Measurements from ENCODE around the gene AK5.

AK5 gene

DNA sequence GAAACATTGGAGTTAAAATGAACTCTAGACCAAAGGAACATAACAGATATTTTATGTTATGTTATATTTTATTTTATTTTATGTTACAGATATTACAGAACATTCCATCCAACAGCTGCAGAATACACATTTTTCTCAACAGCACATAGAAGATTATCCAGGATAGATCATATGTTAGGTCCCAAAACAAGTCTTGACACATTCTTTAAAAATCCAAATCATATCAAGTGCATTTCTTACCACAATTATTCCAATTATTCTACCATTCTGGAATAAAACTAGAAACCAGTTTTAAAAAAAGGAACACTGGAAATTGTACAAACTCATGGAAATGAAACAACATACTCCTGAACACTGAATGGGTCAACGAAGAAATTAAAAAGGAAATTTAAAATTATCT lies 31.7 kb upstream of the AK5 start:
- Histone ChIP-seq H3K4me3 (ENCODE audit: control insufficient read depth in 1 of 7, extremely low read depth in 1 of 7, insufficient read depth in 4 of 7, low read depth in 2 of 7, low read length in 6 of 7) (no peak overlapping the region), H3K4me1 (ENCODE audit: control extremely low read depth in 1 of 4, control insufficient read depth in 4 of 4, insufficient read depth in 4 of 4, low read length in 3 of 4) (no peaks in the 10 kb centered on the region), H3K27ac (ENCODE audit: insufficient read depth in 1 of 2, low read depth in 1 of 2, low read length in 2 of 2, poor library complexity in 1 of 2, severe bottlenecking in 2 of 2) (no peak overlapping the region), H3K27me3 (replicated peaks in 2 of 5; ENCODE audit: control insufficient read depth in 4 of 5, insufficient read depth in 5 of 5, low read length in 4 of 5) (no peaks in the 10 kb centered on the region), H3K36me3 (ENCODE audit: control insufficient read depth in 4 of 4, insufficient read depth in 4 of 4, low read length in 3 of 4) (no peaks in the 10 kb centered on the region), H3K9me3 (ENCODE audit: control extremely low read depth in 1 of 5, control insufficient read depth in 4 of 5, insufficient read depth in 2 of 5, low read depth in 1 of 5, low read length in 4 of 5) (peaks cover 5 to 39% (median 12%) of the 10 kb centered on the region in 5 experiments)
- CTCF ChIA-PET = no interaction called here
- DNase-seq = no peak
- WGBS (ENCODE audit: insufficient coverage) = no CpG with 5 or more reads among the region's 1 CpG
- POLR2A ChIA-PET = no interaction called here

DNA sequence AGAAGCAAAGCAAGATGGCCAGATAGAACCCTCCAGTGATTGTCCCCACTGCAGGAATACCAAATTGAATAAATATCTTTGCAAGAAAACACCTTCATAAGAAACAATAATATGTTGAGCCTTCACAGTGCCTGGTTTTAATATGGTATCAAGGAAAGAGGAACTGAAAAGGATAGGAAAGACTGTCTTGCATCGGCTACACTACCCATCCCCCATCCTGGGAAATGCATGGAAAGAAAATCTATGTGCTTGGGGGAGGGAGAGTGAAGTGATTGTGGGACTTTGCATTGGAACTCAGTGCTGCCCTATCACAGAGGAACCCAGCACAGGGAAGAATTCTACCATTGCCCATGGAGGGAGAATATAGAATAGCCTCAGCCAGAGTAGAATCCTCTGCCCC lies 28.6 kb upstream of the AK5 start:
- Histone ChIP-seq H3K36me3 (ENCODE audit: control insufficient read depth in 4 of 4, insufficient read depth in 4 of 4, low read length in 3 of 4) (no peaks in the 10 kb centered on the region), H3K9me3 (ENCODE audit: control extremely low read depth in 1 of 5, control insufficient read depth in 4 of 5, insufficient read depth in 2 of 5, low read depth in 1 of 5, low read length in 4 of 5) (peaks cover 5 to 40% (median 7%) of the 10 kb centered on the region in 5 experiments), H3K4me3 (ENCODE audit: control insufficient read depth in 1 of 7, extremely low read depth in 1 of 7, insufficient read depth in 4 of 7, low read depth in 2 of 7, low read length in 6 of 7) (no peak overlapping the region), H3K4me1 (ENCODE audit: control extremely low read depth in 1 of 4, control insufficient read depth in 4 of 4, insufficient read depth in 4 of 4, low read length in 3 of 4) (no peaks in the 10 kb centered on the region), H3K27me3 (replicated peaks in 2 of 5; ENCODE audit: control insufficient read depth in 4 of 5, insufficient read depth in 5 of 5, low read length in 4 of 5) (no peaks in the 10 kb centered on the region), H3K27ac (ENCODE audit: insufficient read depth in 1 of 2, low read depth in 1 of 2, low read length in 2 of 2, poor library complexity in 1 of 2, severe bottlenecking in 2 of 2) (no peak overlapping the region)
- WGBS (ENCODE audit: insufficient coverage) = no CpG with 5 or more reads among the region's 1 CpG
- ChIA-PET POLR2A (no interaction called here), CTCF (no interaction called here)
- no peak for DNase-seq

DNA sequence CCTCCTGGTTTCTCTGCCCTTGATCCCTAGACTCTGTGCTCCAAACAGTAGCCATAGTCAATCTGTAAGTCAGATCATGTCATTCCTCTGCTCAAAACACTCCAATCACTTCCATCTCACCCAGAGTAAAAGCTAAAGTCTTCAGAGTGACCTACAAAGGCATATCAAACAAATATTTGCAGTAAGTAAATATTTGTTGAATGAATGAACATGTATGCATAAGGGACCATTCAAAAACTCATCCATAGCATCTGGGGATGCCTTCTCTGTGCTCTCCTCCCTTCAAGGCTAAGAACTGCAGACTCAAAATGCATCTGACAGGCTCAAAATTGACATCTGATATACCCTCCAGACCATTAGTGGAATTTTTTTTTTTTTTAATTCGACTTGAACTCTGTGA lies 18.1 kb upstream of the AK5 start:
- POLR2A ChIA-PET = no interaction called here
- WGBS (ENCODE audit: insufficient coverage) = no CpG with 5 or more reads among the region's 1 CpG

DNA sequence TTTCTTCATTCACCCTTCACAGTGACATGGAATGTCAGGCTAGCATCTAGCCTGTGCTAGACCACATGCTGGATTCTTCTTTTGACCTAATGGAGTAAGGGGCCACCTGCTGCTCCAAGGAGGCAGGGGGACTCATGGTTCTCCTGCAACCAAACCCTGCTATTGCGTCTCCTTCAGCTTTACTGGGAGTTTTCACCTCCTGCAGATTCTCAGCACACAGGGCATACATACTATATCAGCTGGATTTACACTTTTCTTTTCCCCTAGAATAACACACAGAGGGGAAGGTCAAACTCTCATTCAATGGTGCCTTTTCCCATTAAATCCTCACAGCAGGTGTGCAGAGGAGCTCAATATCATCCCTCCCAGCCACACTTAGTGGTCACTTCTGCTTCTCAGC lies 16.6 kb upstream of the AK5 start:
- Histone ChIP-seq H3K4me1 (ENCODE audit: control extremely low read depth in 1 of 4, control insufficient read depth in 4 of 4, insufficient read depth in 4 of 4, low read length in 3 of 4) (no peaks in the 10 kb centered on the region), H3K4me3 (ENCODE audit: control insufficient read depth in 1 of 7, extremely low read depth in 1 of 7, insufficient read depth in 4 of 7, low read depth in 2 of 7, low read length in 6 of 7) (no peak overlapping the region), H3K9me3 (ENCODE audit: control extremely low read depth in 1 of 5, control insufficient read depth in 4 of 5, insufficient read depth in 2 of 5, low read depth in 1 of 5, low read length in 4 of 5) (peaks cover 0 to 1% (median 0%) of the 10 kb centered on the region in 5 experiments), H3K27me3 (replicated peaks in 2 of 5; ENCODE audit: control insufficient read depth in 4 of 5, insufficient read depth in 5 of 5, low read length in 4 of 5) (no peaks in the 10 kb centered on the region), H3K36me3 (ENCODE audit: control insufficient read depth in 4 of 4, insufficient read depth in 4 of 4, low read length in 3 of 4) (no peaks in the 10 kb centered on the region), H3K27ac (ENCODE audit: insufficient read depth in 1 of 2, low read depth in 1 of 2, low read length in 2 of 2, poor library complexity in 1 of 2, severe bottlenecking in 2 of 2) (no peak overlapping the region)
- ChIA-PET CTCF (no interaction called here), POLR2A (no interaction called here)
- WGBS (ENCODE audit: insufficient coverage) = 92% methylated on average over 1 of the region's 1 CpG
- DNase-seq = no peak

More for the DNA sequence above, 18.1 kb upstream of the AK5 start:
- H3K4me1 ChIP-seq (ENCODE audit: control extremely low read depth in 1 of 4, control insufficient read depth in 4 of 4, insufficient read depth in 4 of 4, low read length in 3 of 4) = no peaks in the 10 kb centered on the region
- H3K27me3 ChIP-seq (replicated peaks in 2 of 5; ENCODE audit: control insufficient read depth in 4 of 5, insufficient read depth in 5 of 5, low read length in 4 of 5) = no peaks in the 10 kb centered on the region
- DNase-seq = no peak
- H3K27ac ChIP-seq (ENCODE audit: insufficient read depth in 1 of 2, low read depth in 1 of 2, low read length in 2 of 2, poor library complexity in 1 of 2, severe bottlenecking in 2 of 2) = no peak overlapping the region
- H3K4me3 ChIP-seq (ENCODE audit: control insufficient read depth in 1 of 7, extremely low read depth in 1 of 7, insufficient read depth in 4 of 7, low read depth in 2 of 7, low read length in 6 of 7) = no peak overlapping the region
- CTCF ChIA-PET = no interaction called here
- H3K36me3 ChIP-seq (ENCODE audit: control insufficient read depth in 4 of 4, insufficient read depth in 4 of 4, low read length in 3 of 4) = no peaks in the 10 kb centered on the region
- peaks cover 0 to 1% (median 0%) of the 10 kb centered on the region in 5 experiments for H3K9me3 ChIP-seq (ENCODE audit: control extremely low read depth in 1 of 5, control insufficient read depth in 4 of 5, insufficient read depth in 2 of 5, low read depth in 1 of 5, low read length in 4 of 5)

DNA sequence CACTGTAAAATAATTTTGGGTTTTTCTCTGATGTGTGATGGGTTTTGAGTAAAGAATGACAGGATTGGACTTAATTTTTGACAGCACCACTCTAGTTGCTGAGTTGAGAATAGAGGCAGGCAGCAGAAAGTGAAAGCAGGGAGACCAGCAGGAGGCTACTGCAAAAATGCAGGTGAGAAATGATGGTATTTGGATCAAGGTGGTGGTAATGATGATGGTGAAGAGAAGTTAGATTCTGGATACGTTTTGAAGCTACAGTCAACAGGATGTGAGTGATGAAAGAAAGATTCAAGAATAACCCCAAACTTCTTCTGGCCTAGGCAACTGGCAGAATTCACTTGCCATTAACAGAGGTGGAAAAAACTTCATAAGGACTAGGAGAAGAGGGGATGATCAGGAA lies 14.8 kb upstream of the AK5 start:
- Histone ChIP-seq H3K36me3 (ENCODE audit: control insufficient read depth in 4 of 4, insufficient read depth in 4 of 4, low read length in 3 of 4) (no peaks in the 10 kb centered on the region), H3K27ac (ENCODE audit: insufficient read depth in 1 of 2, low read depth in 1 of 2, low read length in 2 of 2, poor library complexity in 1 of 2, severe bottlenecking in 2 of 2) (no peak overlapping the region), H3K27me3 (replicated peaks in 2 of 5; ENCODE audit: control insufficient read depth in 4 of 5, insufficient read depth in 5 of 5, low read length in 4 of 5) (no peaks in the 10 kb centered on the region), H3K4me3 (ENCODE audit: control insufficient read depth in 1 of 7, extremely low read depth in 1 of 7, insufficient read depth in 4 of 7, low read depth in 2 of 7, low read length in 6 of 7) (no peak overlapping the region), H3K9me3 (ENCODE audit: control extremely low read depth in 1 of 5, control insufficient read depth in 4 of 5, insufficient read depth in 2 of 5, low read depth in 1 of 5, low read length in 4 of 5) (peaks cover 0 to 1% (median 0%) of the 10 kb centered on the region in 5 experiments), H3K4me1 (ENCODE audit: control extremely low read depth in 1 of 4, control insufficient read depth in 4 of 4, insufficient read depth in 4 of 4, low read length in 3 of 4) (peaks cover 0 to 4% (median 0%) of the 10 kb centered on the region in 4 experiments)
- POLR2A ChIA-PET = no interaction called here
- no peak for DNase-seq
- CTCF ChIA-PET = no interaction called here
- 91% methylated on average over 1 of the region's 1 CpG for WGBS (ENCODE audit: insufficient coverage)

DNA sequence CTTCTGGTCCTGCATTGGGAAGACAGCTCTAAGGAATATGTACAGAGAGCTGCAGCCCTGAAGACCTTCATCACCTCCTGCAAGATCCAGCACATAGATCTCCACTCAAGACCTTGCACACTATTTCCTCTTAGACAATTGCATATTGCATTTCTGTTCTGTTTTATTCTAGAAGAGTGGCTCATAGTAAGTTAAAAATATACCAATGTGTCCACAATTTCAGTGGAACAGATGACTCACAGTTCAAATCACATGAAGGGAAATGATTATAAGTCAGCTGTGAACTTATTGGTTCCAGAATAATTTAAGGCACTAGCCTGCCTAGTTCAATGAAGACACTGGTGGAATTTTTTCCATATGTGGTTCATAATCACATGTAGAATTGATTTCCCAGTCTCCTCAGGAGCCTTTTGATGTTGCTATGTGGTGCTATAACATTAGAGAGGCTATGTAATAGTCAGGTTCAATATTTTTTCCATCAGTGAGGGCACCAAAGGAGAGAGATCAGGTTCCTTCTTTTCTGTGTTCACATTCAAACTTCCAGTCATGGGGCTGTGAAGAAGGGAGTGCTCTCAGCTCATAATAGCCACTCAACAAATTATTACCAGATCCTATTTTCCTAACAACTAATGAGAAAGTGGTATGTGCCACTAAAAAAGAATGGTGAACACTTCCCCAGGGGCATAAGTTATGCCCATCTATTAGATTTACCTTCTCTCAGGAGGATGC lies 9.8 kb upstream of the AK5 start:
- POLR2A ChIA-PET = no interaction called here
- H3K27ac ChIP-seq (ENCODE audit: insufficient read depth in 1 of 2, low read depth in 1 of 2, low read length in 2 of 2, poor library complexity in 1 of 2, severe bottlenecking in 2 of 2) = no peak overlapping the region
- H3K36me3 ChIP-seq (ENCODE audit: control insufficient read depth in 4 of 4, insufficient read depth in 4 of 4, low read length in 3 of 4) = no peaks in the 10 kb centered on the region
- CTCF ChIA-PET = no interaction called here
- no peak for DNase-seq
- peaks cover 0 to 1% (median 0%) of the 10 kb centered on the region in 5 experiments for H3K9me3 ChIP-seq (ENCODE audit: control extremely low read depth in 1 of 5, control insufficient read depth in 4 of 5, insufficient read depth in 2 of 5, low read depth in 1 of 5, low read length in 4 of 5)
- peaks cover 0 to 4% (median 0%) of the 10 kb centered on the region in 4 experiments for H3K4me1 ChIP-seq (ENCODE audit: control extremely low read depth in 1 of 4, control insufficient read depth in 4 of 4, insufficient read depth in 4 of 4, low read length in 3 of 4)
- no peak overlapping the region for H3K4me3 ChIP-seq (ENCODE audit: control insufficient read depth in 1 of 7, extremely low read depth in 1 of 7, insufficient read depth in 4 of 7, low read depth in 2 of 7, low read length in 6 of 7)
- H3K27me3 ChIP-seq (replicated peaks in 2 of 5; ENCODE audit: control insufficient read depth in 4 of 5, insufficient read depth in 5 of 5, low read length in 4 of 5) = no peaks in the 10 kb centered on the region

DNA sequence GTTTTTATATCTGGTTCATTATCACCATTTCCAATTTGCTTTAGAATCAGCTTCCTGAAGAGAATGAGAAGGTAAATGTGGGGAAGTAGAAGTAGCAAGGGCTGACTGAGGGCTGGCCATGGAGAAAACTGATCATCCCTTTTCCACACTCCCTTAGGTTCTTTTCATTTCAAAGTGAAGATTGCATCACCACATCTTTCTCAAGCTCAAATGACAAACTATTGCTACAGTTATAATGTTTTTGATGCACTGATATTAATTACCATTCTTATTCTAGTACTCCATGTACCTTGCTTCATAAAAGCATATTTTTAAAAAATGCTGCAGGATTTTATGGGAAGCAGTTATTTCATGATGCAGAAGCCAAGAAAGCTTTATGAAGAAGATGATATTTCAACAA lies 7.9 kb upstream of the AK5 start:
- no peak for DNase-seq
- Histone ChIP-seq H3K9me3 (ENCODE audit: control extremely low read depth in 1 of 5, control insufficient read depth in 4 of 5, insufficient read depth in 2 of 5, low read depth in 1 of 5, low read length in 4 of 5) (no peaks in the 10 kb centered on the region), H3K4me1 (ENCODE audit: control extremely low read depth in 1 of 4, control insufficient read depth in 4 of 4, insufficient read depth in 4 of 4, low read length in 3 of 4) (peaks cover 0 to 4% (median 0%) of the 10 kb centered on the region in 4 experiments), H3K27ac (ENCODE audit: insufficient read depth in 1 of 2, low read depth in 1 of 2, low read length in 2 of 2, poor library complexity in 1 of 2, severe bottlenecking in 2 of 2) (no peak overlapping the region), H3K4me3 (ENCODE audit: control insufficient read depth in 1 of 7, extremely low read depth in 1 of 7, insufficient read depth in 4 of 7, low read depth in 2 of 7, low read length in 6 of 7) (no peak overlapping the region), H3K36me3 (ENCODE audit: control insufficient read depth in 4 of 4, insufficient read depth in 4 of 4, low read length in 3 of 4) (no peaks in the 10 kb centered on the region), H3K27me3 (replicated peaks in 2 of 5; ENCODE audit: control insufficient read depth in 4 of 5, insufficient read depth in 5 of 5, low read length in 4 of 5) (no peaks in the 10 kb centered on the region)
- ChIA-PET CTCF (no interaction called here), POLR2A (no interaction called here)

Data from common myeloid progenitor, CD34-positive (primary cell).